ENCODE results near the gene CABP2. TPM values are rescaled to one million over a fixed set of nuclear protein-coding genes. Genes with fewer than 3 reads are reported as not detected.

The CABP2 gene
- total and polyA plus RNA-seq, 12 donors: not detected

DNA sequence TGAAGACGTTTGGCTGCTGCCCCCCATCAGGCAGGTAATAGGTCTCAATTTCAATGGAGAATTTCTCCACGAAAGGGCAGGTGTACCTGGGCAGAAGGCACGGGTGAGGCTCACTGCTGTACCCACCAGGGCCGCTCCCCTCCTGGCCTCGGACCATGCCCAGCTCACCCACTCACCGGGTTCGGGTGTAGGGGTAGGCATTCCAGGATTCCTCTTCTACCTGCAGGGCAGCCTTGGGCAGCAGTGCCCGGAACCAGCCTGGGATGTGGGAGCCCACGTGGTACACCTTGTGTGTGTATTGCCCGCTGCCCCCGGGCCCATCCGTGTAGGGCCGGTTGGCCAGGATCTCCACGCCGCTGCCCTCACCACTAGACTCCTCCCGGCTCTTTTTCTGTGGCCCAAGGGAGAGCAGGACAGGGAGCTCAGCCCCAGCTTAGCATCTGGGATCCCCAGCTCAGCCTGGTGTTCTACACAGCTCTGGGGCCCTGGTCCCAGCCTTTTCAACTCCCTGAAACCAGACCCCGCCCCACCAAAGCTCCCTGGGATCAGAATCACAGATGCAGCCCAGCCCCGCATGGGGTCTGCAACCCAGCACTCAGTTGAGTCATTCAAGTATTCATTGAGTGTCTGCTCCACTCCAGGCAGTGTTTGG, 20.8 kb downstream of the CABP2 start:
- intact Hi-C loops (cut with DNase I): loop anchor here in 2 of 10 donors (10.0 kb wide), 2 partner anchors 82 to 108 kb away; partner anchors contain the start of genes GSTP1 (in 1 of the 2) and RAD9A (in 1 of the 2)
- ATAC-seq (no peak), DNase-seq (no peak)
- H3K27ac ChIP-seq: no peak overlapping the region
- no peaks in the 10 kb centered on the region for H3K27me3 ChIP-seq
- no peak for TF ChIP-seq CTCF (IDR thresholded peaks at IDR 0.05)
- H3K9me3 ChIP-seq: no peaks in the 10 kb centered on the region
- peaks cover 17 to 49% (median 38%) of the 10 kb centered on the region in 9 donors for H3K4me1 ChIP-seq
- WGBS, 2 donors: 95 to 98% methylated on average over 18 of the region's 18 CpGs
- H3K4me3 ChIP-seq: no peak overlapping the region
- peaks cover 0 to 62% (median 8%) of the 10 kb centered on the region in 9 donors for H3K36me3 ChIP-seq

DNA sequence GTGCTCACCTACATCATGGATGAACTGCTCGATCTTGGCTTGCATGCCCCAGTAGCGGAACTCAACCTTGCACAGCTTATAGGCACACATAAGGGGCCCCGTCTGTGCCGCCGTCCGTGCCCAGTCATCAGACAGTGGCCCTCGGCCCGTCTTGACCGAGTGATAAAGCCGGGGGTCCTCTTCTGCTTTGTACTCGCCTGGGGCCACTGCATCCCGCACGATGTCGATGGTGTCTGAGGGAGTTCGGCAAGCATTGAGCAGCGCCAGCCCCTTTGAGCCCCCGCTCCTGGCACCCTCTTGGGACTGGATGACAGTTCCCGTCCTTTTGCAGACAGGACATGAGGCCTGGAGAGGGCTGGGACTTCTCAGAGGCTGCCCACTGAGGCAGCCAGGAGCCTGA, 21.4 kb downstream of the CABP2 start:
- ATAC-seq (no peak), DNase-seq (no peak)
- H3K27me3 ChIP-seq: no peaks in the 10 kb centered on the region
- H3K4me1 ChIP-seq: peaks cover 15 to 43% (median 32%) of the 10 kb centered on the region in 9 donors
- no peak for TF ChIP-seq CTCF (IDR thresholded peaks at IDR 0.05)
- no peaks in the 10 kb centered on the region for H3K9me3 ChIP-seq
- H3K27ac ChIP-seq: no peak overlapping the region
- intact Hi-C loops (cut with DNase I): loop anchor here in 2 of 10 donors (10.0 kb wide), 2 partner anchors 83 to 107 kb away; partner anchors contain the start of genes GSTP1 (in 1 of the 2) and RAD9A (in 1 of the 2)
- no peak overlapping the region for H3K4me3 ChIP-seq
- peaks cover 0 to 64% (median 8%) of the 10 kb centered on the region in 9 donors for H3K36me3 ChIP-seq
- WGBS, 2 donors: 97% methylated on average over 18 of the region's 18 CpGs

- H3K9me3 ChIP-seq: no peaks in the 10 kb centered on the region
- no peak for TF ChIP-seq CTCF (IDR thresholded peaks at IDR 0.05)
- intact Hi-C loops (cut with DNase I): loop anchor here in 2 of 10 donors (10.0 kb wide), 2 partner anchors 84 to 106 kb away; partner anchors contain the start of genes GSTP1 (in 1 of the 2) and RAD9A (in 1 of the 2)
- DNase-seq (no peak), ATAC-seq (no peak)
- no peak overlapping the region for H3K27ac ChIP-seq
- no peak overlapping the region for H3K4me3 ChIP-seq
- 93 to 96% methylated on average over 9 of the region's 9 CpGs for WGBS, 2 donors
- peaks cover 0 to 67% (median 12%) of the 10 kb centered on the region in 9 donors for H3K36me3 ChIP-seq
- no peaks in the 10 kb centered on the region for H3K27me3 ChIP-seq
- peaks cover 9 to 35% (median 24%) of the 10 kb centered on the region in 9 donors for H3K4me1 ChIP-seq
Observed at GRCh38 chr11:67500831-67501715, 22.2 kb downstream of the CABP2 start.

GRCh38 chr11:67500484-67500821, 22.8 kb downstream of the CABP2 start:
- no peak for ATAC-seq
- no peak for TF ChIP-seq CTCF (IDR thresholded peaks at IDR 0.05)
- 91 to 93% methylated on average over 1 of the region's 1 CpG for WGBS, 2 donors
- Histone ChIP-seq H3K9me3 (no peaks in the 10 kb centered on the region), H3K36me3 (peaks cover 0 to 73% (median 18%) of the 10 kb centered on the region in 9 donors), H3K4me3 (no peak overlapping the region), H3K4me1 (peaks cover 6 to 29% (median 18%) of the 10 kb centered on the region in 9 donors), H3K27me3 (no peaks in the 10 kb centered on the region), H3K27ac (no peak overlapping the region)
- DNase-seq: no peak
- intact Hi-C loops (cut with DNase I): loop anchor here in 2 of 10 donors (10.0 kb wide), 2 partner anchors 84 to 106 kb away; partner anchors contain the start of genes GSTP1 (in 1 of the 2) and RAD9A (in 1 of the 2)
